ENCODE data around the gene GRM7.

The GRM7 gene

DNA sequence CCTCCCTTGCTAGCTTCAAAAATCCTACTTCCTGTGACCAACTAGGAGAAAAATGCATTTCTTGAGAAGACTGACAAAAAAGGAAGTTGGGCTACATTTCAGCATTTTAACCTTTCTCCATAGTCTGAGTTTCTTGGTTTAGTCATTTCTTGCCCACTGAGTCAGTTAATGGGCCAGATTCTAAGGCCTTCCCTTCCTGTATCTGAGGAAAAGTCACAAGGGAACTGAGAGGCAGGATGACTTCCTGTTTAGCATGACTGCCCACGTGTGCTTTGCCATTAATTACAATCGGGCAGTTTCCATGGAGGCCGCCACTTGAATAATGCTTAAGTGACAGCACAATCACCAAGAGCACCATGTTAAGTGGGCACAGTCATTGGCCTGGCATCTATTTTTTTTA, 846.3 kb downstream of the GRM7 start:
- Histone ChIP-seq H3K27ac (no peak overlapping the region), H3K9me3 (ENCODE audit: severe bottlenecking) (no peaks in the 10 kb centered on the region), H3K27me3 (ENCODE audit: insufficient read depth, low read depth, severe bottlenecking) (no peaks in the 10 kb centered on the region), H3K4me3 (ENCODE audit: low read depth, low read length) (no peak overlapping the region), H3K36me3 (no peaks in the 10 kb centered on the region)
- TF ChIP-seq, protein P1, sequence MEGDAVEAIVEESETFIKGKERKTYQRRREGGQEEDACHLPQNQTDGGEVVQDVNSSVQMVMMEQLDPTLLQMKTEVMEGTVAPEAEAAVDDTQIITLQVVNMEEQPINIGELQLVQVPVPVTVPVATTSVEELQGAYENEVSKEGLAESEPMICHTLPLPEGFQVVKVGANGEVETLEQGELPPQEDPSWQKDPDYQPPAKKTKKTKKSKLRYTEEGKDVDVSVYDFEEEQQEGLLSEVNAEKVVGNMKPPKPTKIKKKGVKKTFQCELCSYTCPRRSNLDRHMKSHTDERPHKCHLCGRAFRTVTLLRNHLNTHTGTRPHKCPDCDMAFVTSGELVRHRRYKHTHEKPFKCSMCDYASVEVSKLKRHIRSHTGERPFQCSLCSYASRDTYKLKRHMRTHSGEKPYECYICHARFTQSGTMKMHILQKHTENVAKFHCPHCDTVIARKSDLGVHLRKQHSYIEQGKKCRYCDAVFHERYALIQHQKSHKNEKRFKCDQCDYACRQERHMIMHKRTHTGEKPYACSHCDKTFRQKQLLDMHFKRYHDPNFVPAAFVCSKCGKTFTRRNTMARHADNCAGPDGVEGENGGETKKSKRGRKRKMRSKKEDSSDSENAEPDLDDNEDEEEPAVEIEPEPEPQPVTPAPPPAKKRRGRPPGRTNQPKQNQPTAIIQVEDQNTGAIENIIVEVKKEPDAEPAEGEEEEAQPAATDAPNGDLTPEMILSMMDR (IDR thresholded peaks at IDR 0.05; ENCODE audit: low read depth, low read length), result no peak
- no peak for DNase-seq

DNA sequence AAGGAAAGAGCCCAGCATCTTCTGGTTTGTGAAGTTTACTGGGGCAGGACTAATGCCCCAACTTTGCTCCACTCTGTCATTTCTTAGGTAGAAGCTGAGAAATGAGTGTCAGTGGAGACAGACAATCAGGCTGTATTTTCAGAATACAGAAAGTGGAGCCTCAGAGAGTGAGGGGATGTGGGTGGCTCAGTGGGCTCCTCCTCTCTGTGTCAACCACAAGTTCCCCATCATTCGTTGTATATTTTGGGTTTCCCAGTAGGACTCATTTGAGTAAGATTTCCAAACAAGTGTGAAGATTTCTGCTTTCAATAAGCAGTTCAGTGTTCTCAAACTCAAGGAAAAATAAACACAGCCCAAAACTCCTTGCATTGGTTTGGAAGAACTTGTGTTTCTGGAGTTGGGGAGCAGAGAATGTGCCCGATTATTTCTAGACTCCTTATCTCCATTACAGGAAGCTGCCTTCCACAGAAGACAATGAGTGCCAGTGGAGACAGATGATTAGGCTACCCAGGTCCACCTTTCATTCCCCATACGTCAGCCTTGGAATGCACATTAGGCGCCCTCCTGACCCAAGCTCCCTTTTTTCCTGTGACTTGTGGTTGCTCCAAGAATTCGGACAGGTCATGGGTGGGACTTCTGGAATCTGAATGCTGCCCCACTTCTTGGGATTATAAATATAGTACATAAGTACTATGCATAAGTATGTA, 848.6 kb downstream of the GRM7 start:
- Histone ChIP-seq H3K36me3 (no peaks in the 10 kb centered on the region), H3K27me3 (ENCODE audit: insufficient read depth, low read depth, severe bottlenecking) (no peaks in the 10 kb centered on the region), H3K9me3 (ENCODE audit: severe bottlenecking) (no peaks in the 10 kb centered on the region), H3K27ac (no peak overlapping the region), H3K4me3 (ENCODE audit: low read depth, low read length) (no peak overlapping the region)
- TF ChIP-seq, protein P1 (IDR thresholded peaks at IDR 0.05; ENCODE audit: low read depth, low read length), result no peak
- DNase-seq, result no peak

DNA sequence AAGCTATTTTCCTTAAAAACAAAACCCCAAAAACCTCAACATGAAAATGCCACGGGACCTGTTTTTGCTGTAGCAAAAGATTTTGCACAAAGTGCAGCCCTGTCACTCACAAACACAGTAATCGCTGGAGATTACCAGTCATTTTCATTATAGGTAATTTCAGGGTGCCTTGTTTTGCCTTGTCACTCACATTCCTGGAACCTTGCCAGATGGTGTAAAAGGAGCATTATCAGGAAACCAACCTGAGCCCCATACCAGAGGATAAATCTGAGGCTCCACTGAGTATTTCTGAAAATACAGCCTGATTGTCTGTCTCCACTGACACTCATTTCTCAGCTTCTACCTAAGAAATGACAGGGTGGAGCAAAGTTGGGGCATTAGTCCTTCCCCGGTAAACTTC, 849.4 kb downstream of the GRM7 start:
- no peaks in the 10 kb centered on the region for H3K9me3 ChIP-seq (ENCODE audit: severe bottlenecking)
- no peak overlapping the region for H3K27ac ChIP-seq
- H3K27me3 ChIP-seq (ENCODE audit: insufficient read depth, low read depth, severe bottlenecking), result no peaks in the 10 kb centered on the region
- peak; percentile 24 for DNase-seq
- TF ChIP-seq, protein P1 (IDR thresholded peaks at IDR 0.05; ENCODE audit: low read depth, low read length), result no peak
- no peak overlapping the region for H3K4me3 ChIP-seq (ENCODE audit: low read depth, low read length)
- no peaks in the 10 kb centered on the region for H3K36me3 ChIP-seq

DNA sequence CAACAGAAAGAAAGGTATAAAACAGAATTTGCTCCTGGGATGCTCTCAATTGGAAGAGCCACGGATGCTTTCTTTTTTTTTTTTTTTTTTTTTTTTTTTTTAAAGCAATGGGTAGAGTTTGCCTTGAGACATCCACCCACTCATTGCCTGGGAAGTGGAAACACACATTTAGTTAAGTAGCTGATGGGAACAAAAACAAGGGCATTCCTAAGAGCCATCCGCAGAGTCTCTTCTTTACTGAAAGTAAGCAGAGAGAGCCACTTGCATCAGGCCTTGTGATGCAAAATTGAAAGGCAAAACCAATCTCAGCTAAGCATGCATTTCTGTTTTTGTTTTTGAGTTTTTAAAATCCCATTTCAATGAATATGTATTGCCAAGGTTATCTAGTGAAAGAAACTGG, 852.8 kb downstream of the GRM7 start:
- no peaks in the 10 kb centered on the region for H3K27me3 ChIP-seq (ENCODE audit: insufficient read depth, low read depth, severe bottlenecking)
- DNase-seq, result no peak
- H3K36me3 ChIP-seq, result no peaks in the 10 kb centered on the region
- TF ChIP-seq, protein P1 (IDR thresholded peaks at IDR 0.05; ENCODE audit: low read depth, low read length), result no peak
- H3K9me3 ChIP-seq (ENCODE audit: severe bottlenecking), result no peaks in the 10 kb centered on the region
- no peak overlapping the region for H3K27ac ChIP-seq
- no peak overlapping the region for H3K4me3 ChIP-seq (ENCODE audit: low read depth, low read length)

DNA sequence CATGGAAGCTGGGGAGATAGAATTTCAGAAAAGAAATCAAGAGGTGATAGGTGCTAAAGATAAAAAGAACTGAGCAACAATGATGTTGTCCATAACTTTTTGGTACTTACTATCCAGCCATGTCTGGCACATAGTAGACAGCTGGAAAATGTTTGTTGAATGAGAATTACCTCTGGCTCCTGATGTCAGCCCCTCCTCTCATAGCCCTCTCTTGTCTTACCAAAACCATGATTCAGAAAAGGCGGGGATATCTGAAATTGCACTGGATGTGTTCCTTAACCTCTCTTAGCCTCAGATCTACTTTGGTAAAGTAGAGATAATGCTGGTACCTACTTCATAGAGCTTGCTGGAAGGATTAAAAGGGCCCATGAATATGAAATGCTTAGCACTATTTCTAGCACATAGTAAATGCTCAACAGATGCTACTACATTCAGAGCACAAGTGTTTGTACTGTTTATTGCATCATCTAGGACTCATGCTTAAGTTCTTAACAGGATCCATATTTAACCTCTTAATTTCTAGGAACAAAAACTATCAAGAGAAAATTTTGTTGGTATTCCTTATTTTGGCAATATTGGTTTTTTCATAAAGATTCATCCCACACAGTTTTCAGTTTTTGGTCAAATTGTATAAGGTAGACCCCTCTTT, 859.9 kb downstream of the GRM7 start:
- DNase-seq, result no peak
- Histone ChIP-seq H3K27me3 (ENCODE audit: insufficient read depth, low read depth, severe bottlenecking) (no peaks in the 10 kb centered on the region), H3K36me3 (no peaks in the 10 kb centered on the region), H3K4me3 (ENCODE audit: low read depth, low read length) (no peak overlapping the region), H3K27ac (no peak overlapping the region), H3K9me3 (ENCODE audit: severe bottlenecking) (no peaks in the 10 kb centered on the region)
- TF ChIP-seq, protein P1 (IDR thresholded peaks at IDR 0.05; ENCODE audit: low read depth, low read length), result no peak
